Right lobe of liver (tissue), 4 donors: ENCODE results near the gene IFI16.

ENCODE experiments used
- CTCF ChIP-seq, 4 donors: fragments of 200-600 bp in 3 of 4; fragments of 450-650 bp in 1 of 4; IDR thresholded peaks; one replicate each; pipeline versions ENCODE4 v1.5.1 to v1.8.0; 2016 to 2022; ENCODE audit warnings: antibody characterized with exemption in 4 of 4, mild to moderate bottlenecking in 2 of 4
- POLR2A ChIP-seq: fragments of 450-650 bp; IDR thresholded peaks from one replicate; pipeline ENCODE4 v1.6.1; 2017; ENCODE audit warnings: antibody characterized with exemption, mild to moderate bottlenecking
- donor health status: DM: no; HTN: no; CAD: no.
- donor health status: DM: no; HTN: no; CAD: no.
- donor health status: DM: no; HTN: yes; CAD: no.

- TF ChIP-seq CTCF (IDR thresholded peaks at IDR 0.05) (no peak), POLR2A (no peak)
Observed at GRCh38 chr1:159098596-159098995, 88.9 kb downstream of the IFI16 start.
